ENCODE data around the gene SERTAD3.

- no peak for TF ChIP-seq POLR2A (IDR thresholded peaks at IDR 0.05)
- TF ChIP-seq CTCF (IDR thresholded peaks at IDR 0.05): no peak
These were observed 26.5 kb downstream of the SERTAD3 start for GRCh38 chr19:40417643-40417981.
